CD4-positive, alpha-beta T cell (primary cell): ENCODE results near the gene FAM186B. TPM values are rescaled to one million over a fixed set of nuclear protein-coding genes. Genes with fewer than 3 reads are reported as not detected.

Experiments
- ATAC-seq: fragments of 200-7000 bp; cut with Tn5 transposase; one replicate; pipeline ENCODE4 v1.10.0; 2022; ENCODE audit warnings: mild to moderate bottlenecking; ENCODE audit not compliant: poor library complexity
- CTCF ChIA-PET: fragments of 350-600 bp; sonication (Branson Sonifier 250); formaldehyde crosslinking; loops from one replicate; lab custom pipeline; 2021; ENCODE audit warnings: antibody characterized with exemption, inconsistent platforms; lab: Charles Lee
- POLR2A ChIA-PET: fragments of 350-600 bp; sonication (Branson Sonifier 250); formaldehyde crosslinking; loops from one replicate; lab custom pipeline; 2021; ENCODE audit warnings: antibody characterized with exemption, inconsistent platforms; lab: Charles Lee
- DNase-seq, 14 experiments: peaks; one replicate each; pipeline ENCODE4 v3.0.0-alpha.2; 2013 to 2020; ENCODE audit warnings: mixed read lengths in 2 of 14
- H3K27ac ChIP-seq, 2 donors: one replicate each; pipeline versions ENCODE4 v1.5.1 to v1.7.0; 2013; ENCODE audit warnings: low read length in 2 of 2, low read depth in 1 of 2, mild to moderate bottlenecking in 1 of 2
- H3K27me3 ChIP-seq, 2 experiments: 1 replicate in 1 of 2; 2 replicates in 1 of 2; pipeline versions ENCODE4 v1.6.1 to v1.7.0; 2013; ENCODE audit warnings: low read length in 2 of 2, control low read depth in 1 of 2, mild to moderate bottlenecking in 1 of 2, moderate library complexity in 1 of 2; ENCODE audit not compliant: insufficient read depth in 2 of 2, control insufficient read depth in 1 of 2
- H3K36me3 ChIP-seq: one replicate; pipeline ENCODE4 v1.6.1; 2013; ENCODE audit warnings: low read length, control low read depth; ENCODE audit not compliant: insufficient read depth
- H3K4me1 ChIP-seq: one replicate; pipeline ENCODE4 v1.6.1; 2013; ENCODE audit warnings: low read length, control low read depth; ENCODE audit not compliant: insufficient read depth
- H3K4me3 ChIP-seq: one replicate; pipeline ENCODE4 v1.5.1; 2013; ENCODE audit warnings: mild to moderate bottlenecking, low read length, moderate library complexity
- H3K9me3 ChIP-seq, 2 experiments: 1 replicate in 1 of 2; 2 replicates in 1 of 2; pipeline versions ENCODE4 v1.6.1 to v1.7.0; 2013; ENCODE audit warnings: low read length in 2 of 2, mild to moderate bottlenecking in 2 of 2, control low read depth in 1 of 2, moderate library complexity in 1 of 2; ENCODE audit not compliant: control insufficient read depth in 1 of 2, insufficient read depth in 1 of 2
- H3K27ac Mint-ChIP-seq: one replicate; pipeline ENCODE4 v1.8.0; 2020; ENCODE audit warnings: mixed read lengths
- H3K27me3 Mint-ChIP-seq: one replicate; pipeline ENCODE4 v1.8.0; 2021; ENCODE audit warnings: mixed read lengths
- H3K36me3 Mint-ChIP-seq: one replicate; pipeline ENCODE4 v1.8.0; 2021; ENCODE audit warnings: low read depth, mixed read lengths
- H3K4me1 Mint-ChIP-seq: one replicate; pipeline ENCODE4 v1.8.0; 2021; ENCODE audit warnings: low read depth, mixed read lengths
- H3K4me3 Mint-ChIP-seq: one replicate; pipeline ENCODE4 v1.8.0; 2020; ENCODE audit warnings: mild to moderate bottlenecking, mixed read lengths
- H3K9me3 Mint-ChIP-seq: one replicate; pipeline ENCODE4 v1.8.0; 2020; ENCODE audit warnings: mixed read lengths
- intact Hi-C, 2 experiments: fragments of 100-400 bp; cut with DNase I in 1 of 2; cut with micrococcal nuclease in 1 of 2; formaldehyde crosslinking; loops; one replicate each; pipeline versions ENCODE4 v1.15.1 to v1.9.0; 2023 to 2025; cut with DNase I, micrococcal nuclease
- total RNA-seq, 174 experiments: library from RNA in 2 of 174; stranded (reverse) in 2 of 174; gene quantifications; one replicate each; pipeline ENCODE4 v1.2.3 and lab custom pipeline; 2021 to 2026
- TF ChIP-seq, protein P1 (sequence below): fragments of 200-600 bp; IDR thresholded peaks from one replicate; pipeline ENCODE4 v1.8.0; 2022; ENCODE audit warnings: antibody characterized with exemption, mild to moderate bottlenecking

FAM186B gene
- total RNA-seq, 2 experiments from 2014 or later, result 0.64 to 0.74 TPM

- DNase-seq (peak in 7 of 14 experiments; percentile 23 to 61 (median 37)), ATAC-seq (peak; percentile 49)
- Mint-ChIP-seq H3K4me3 (peak overlapping the region; percentile 77), H3K4me1 (peaks cover 12% of the 10 kb centered on the region), H3K36me3 (no peaks in the 10 kb centered on the region), H3K27me3 (peaks cover 25% of the 10 kb centered on the region), H3K27ac (no peak overlapping the region), H3K9me3 (no peaks in the 10 kb centered on the region)
- intact Hi-C loops, result no loop called here
- H3K4me3 ChIP-seq, result peak overlapping the region; percentile 54
- H3K27me3 ChIP-seq, result peaks cover 6 to 17% of the 10 kb centered on the region in 2 experiments
- TF ChIP-seq, protein P1, sequence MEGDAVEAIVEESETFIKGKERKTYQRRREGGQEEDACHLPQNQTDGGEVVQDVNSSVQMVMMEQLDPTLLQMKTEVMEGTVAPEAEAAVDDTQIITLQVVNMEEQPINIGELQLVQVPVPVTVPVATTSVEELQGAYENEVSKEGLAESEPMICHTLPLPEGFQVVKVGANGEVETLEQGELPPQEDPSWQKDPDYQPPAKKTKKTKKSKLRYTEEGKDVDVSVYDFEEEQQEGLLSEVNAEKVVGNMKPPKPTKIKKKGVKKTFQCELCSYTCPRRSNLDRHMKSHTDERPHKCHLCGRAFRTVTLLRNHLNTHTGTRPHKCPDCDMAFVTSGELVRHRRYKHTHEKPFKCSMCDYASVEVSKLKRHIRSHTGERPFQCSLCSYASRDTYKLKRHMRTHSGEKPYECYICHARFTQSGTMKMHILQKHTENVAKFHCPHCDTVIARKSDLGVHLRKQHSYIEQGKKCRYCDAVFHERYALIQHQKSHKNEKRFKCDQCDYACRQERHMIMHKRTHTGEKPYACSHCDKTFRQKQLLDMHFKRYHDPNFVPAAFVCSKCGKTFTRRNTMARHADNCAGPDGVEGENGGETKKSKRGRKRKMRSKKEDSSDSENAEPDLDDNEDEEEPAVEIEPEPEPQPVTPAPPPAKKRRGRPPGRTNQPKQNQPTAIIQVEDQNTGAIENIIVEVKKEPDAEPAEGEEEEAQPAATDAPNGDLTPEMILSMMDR, result peak; percentile 42
- ChIA-PET CTCF (no interaction called here), POLR2A (interaction anchor here (1.1 to 1.3 kb wide), 2 partner anchors 18 to 73 kb away, joined by 3 to 5 read pairs; no protein-coding TSS in a partner anchor)
- no peak overlapping the region for H3K27ac ChIP-seq
- no peaks in the 10 kb centered on the region for H3K36me3 ChIP-seq
- H3K4me1 ChIP-seq, result peaks cover 15% of the 10 kb centered on the region
- H3K9me3 ChIP-seq, result peaks cover 0 to 13% of the 10 kb centered on the region in 2 experiments
These were observed 56.4 kb downstream of the FAM186B start for GRCh38 chr12:49548822-49549648.

DNA sequence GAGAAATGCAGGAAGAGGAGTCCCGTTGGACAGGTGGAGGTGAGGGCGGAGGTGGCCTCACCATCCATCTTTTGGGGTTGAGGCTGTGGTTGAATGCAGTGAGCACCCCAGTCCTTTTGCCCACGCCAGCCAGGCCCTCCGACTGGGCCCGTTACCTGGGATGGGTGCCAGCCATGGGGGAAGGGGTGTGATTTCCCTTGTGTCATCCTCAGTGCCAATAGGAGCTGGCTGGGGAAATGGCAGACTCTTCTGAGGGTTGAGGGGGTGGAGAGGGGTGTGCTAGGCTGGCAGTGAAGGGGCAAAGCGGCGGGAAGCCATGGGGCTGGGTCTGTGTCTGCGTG is 57.0 kb downstream of the FAM186B start:
- ChIA-PET CTCF (no interaction called here), POLR2A (interaction anchor here (1.1 to 1.3 kb wide), 2 partner anchors 18 to 74 kb away, joined by 3 to 5 read pairs; no protein-coding TSS in a partner anchor)
- Histone ChIP-seq H3K27me3 (peaks cover 6 to 17% of the 10 kb centered on the region in 2 experiments), H3K27ac (no peak overlapping the region), H3K4me1 (peaks cover 15% of the 10 kb centered on the region), H3K36me3 (no peaks in the 10 kb centered on the region), H3K9me3 (peaks cover 0 to 13% of the 10 kb centered on the region in 2 experiments), H3K4me3 (peak overlapping the region; percentile 54)
- Mint-ChIP-seq H3K27ac (no peak overlapping the region), H3K4me1 (peaks cover 8% of the 10 kb centered on the region), H3K9me3 (no peaks in the 10 kb centered on the region), H3K36me3 (no peaks in the 10 kb centered on the region), H3K27me3 (peaks cover 23% of the 10 kb centered on the region), H3K4me3 (peak overlapping the region; percentile 77)
- ATAC-seq (no peak), DNase-seq (no peak)
- intact Hi-C loops, result no loop called here
- TF ChIP-seq, protein P1, result no peak

- CTCF ChIA-PET, result no interaction called here
- POLR2A ChIA-PET, result no interaction called here
- DNase-seq (no peak), ATAC-seq (no peak)
- no peak overlapping the region for H3K27ac ChIP-seq
- peaks cover 6 to 17% of the 10 kb centered on the region in 2 experiments for H3K27me3 ChIP-seq
- H3K9me3 ChIP-seq, result peaks cover 0 to 13% of the 10 kb centered on the region in 2 experiments
- no peak overlapping the region for H3K27ac Mint-ChIP-seq
- intact Hi-C loops, result no loop called here
- H3K4me1 Mint-ChIP-seq, result peaks cover 8% of the 10 kb centered on the region
- no peaks in the 10 kb centered on the region for H3K36me3 ChIP-seq
- TF ChIP-seq, protein P1, result no peak
- H3K9me3 Mint-ChIP-seq, result no peaks in the 10 kb centered on the region
- peaks cover 21% of the 10 kb centered on the region for H3K27me3 Mint-ChIP-seq
- H3K36me3 Mint-ChIP-seq, result no peaks in the 10 kb centered on the region
- no peak overlapping the region for H3K4me3 ChIP-seq
- no peak overlapping the region for H3K4me3 Mint-ChIP-seq
- H3K4me1 ChIP-seq, result peaks cover 15% of the 10 kb centered on the region
These were observed 58.2 kb downstream of the FAM186B start for GRCh38 chr12:49547090-49547690.
